HL-60 (cell line): ENCODE data around the gene MS4A4A.

ENCODE experiments used
- DNase-seq, 2 experiments: peaks; one replicate each; pipeline ENCODE4 v3.0.0-alpha.2; 2010 to 2020; ENCODE audit warnings: low read depth in 1 of 2, low spot score in 1 of 2
- H3K27ac ChIP-seq: fragments of 250-450 bp; sonication (Bioruptor Pico); replicated peaks from 2 replicates; pipeline ENCODE4 v1.5.1; 2020; ENCODE audit warnings: mild to moderate bottlenecking, moderate library complexity
- H3K27me3 ChIP-seq: fragments of 250-450 bp; sonication (Bioruptor Pico); 2 replicates; pipeline ENCODE4 v1.5.1; 2021; ENCODE audit warnings: mild to moderate bottlenecking, moderate library complexity; ENCODE audit not compliant: insufficient read depth, poor library complexity, severe bottlenecking
- H3K4me3 ChIP-seq: replicated peaks from 2 replicates; pipeline ENCODE4 v1.5.1; 2011; ENCODE audit warnings: mild to moderate bottlenecking, control low read depth, low read length; ENCODE audit not compliant: insufficient read depth
- GABPA ChIP-seq: IDR thresholded peaks from 2 replicates; pipeline ENCODE4 v1.6.1; 2012; ENCODE audit warnings: low read depth
- POLR2AphosphoS5 ChIP-seq: IDR thresholded peaks from 2 replicates; pipeline ENCODE4 v1.6.1; 2012; ENCODE audit warnings: low read depth
- SPI1 ChIP-seq: IDR thresholded peaks from 2 replicates; pipeline ENCODE4 v1.6.1; 2012; ENCODE audit warnings: low read depth, mild to moderate bottlenecking, borderline replicate concordance
- TF ChIP-seq, protein P1 (sequence below): IDR thresholded peaks from one replicate; pipeline ENCODE4 v1.5.1; 2011; ENCODE audit warnings: low read length, control low read depth, inconsistent platforms; ENCODE audit not compliant: insufficient read depth
- TF ChIP-seq, protein P2 (sequence below): IDR thresholded peaks from 2 replicates; pipeline ENCODE4 v1.6.1; 2012; ENCODE audit warnings: low read depth; ENCODE audit not compliant: insufficient replicate concordance

The MS4A4A gene

DNA sequence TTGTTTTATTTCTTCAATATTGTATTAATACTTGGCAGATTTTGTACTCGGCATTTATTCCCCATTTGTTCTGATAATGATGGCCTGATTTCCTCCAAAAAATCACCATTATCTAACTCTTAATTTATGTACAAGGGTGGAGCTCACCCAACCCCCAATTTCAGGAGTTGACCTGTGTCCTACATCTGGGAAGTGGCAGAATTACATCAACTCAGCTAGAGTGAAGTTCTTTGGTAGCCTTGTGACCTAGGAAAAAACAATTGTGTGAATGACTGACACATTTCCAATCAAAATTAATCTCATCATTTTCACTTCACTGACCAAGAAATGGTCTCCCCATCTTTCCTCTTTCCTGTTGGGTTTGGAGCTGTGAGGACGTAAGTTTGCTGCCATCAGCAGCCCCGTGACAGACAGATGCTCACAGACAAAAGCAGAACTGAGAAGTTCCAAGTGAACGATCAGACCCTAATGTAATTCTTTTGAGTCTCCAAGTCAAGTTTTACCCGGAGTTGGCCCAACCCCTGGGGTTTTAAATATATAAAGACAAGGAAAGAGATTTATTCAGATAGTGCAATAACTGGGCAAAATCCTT is 30.0 kb downstream of the MS4A4A start:
- TF ChIP-seq, protein P1, sequence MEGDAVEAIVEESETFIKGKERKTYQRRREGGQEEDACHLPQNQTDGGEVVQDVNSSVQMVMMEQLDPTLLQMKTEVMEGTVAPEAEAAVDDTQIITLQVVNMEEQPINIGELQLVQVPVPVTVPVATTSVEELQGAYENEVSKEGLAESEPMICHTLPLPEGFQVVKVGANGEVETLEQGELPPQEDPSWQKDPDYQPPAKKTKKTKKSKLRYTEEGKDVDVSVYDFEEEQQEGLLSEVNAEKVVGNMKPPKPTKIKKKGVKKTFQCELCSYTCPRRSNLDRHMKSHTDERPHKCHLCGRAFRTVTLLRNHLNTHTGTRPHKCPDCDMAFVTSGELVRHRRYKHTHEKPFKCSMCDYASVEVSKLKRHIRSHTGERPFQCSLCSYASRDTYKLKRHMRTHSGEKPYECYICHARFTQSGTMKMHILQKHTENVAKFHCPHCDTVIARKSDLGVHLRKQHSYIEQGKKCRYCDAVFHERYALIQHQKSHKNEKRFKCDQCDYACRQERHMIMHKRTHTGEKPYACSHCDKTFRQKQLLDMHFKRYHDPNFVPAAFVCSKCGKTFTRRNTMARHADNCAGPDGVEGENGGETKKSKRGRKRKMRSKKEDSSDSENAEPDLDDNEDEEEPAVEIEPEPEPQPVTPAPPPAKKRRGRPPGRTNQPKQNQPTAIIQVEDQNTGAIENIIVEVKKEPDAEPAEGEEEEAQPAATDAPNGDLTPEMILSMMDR, result no peak
- peak; percentile 45; the same call in 1 of the 2 replicates for TF ChIP-seq SPI1
- H3K27ac ChIP-seq, result no peak overlapping the region
- H3K4me3 ChIP-seq, result no peak overlapping the region
- no peak for DNase-seq
- peaks cover 2% of the 10 kb centered on the region for H3K27me3 ChIP-seq

DNA sequence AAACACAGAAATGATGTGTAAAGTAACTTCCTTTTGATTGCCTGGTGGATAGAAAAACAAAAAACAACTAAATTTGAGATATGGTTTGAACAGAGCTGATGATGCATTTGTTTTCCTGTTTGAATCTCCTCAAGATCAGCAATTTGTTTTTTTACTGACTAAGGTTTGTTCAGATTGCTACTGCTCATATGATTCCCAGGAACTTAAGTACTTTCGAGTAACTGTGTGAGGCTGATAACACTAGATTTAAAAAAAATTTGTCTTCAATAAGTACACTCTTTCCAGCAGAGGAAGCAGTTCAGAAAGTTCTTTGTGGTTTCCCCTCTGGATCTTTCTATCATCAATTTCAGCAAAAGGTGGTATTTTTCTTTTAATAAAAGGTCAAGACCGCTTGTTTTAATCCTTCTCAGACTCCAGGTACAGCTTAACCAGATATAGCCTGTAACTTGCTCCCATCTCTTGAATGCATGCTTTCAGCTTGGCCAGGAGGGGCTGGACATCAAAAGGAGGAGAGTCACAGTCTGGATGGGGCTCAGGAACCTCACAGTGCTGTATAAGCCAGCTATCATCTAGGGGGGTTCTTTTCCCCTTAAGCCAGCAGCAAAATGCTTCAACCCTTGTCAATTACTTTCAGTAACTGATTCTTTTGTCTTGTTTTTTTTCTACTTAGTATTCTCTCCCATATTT is 34.3 kb downstream of the MS4A4A start:
- Histone ChIP-seq H3K27me3 (peaks cover 7% of the 10 kb centered on the region), H3K27ac (no peak overlapping the region), H3K4me3 (no peak overlapping the region)
- no peak for DNase-seq
- TF ChIP-seq POLR2AphosphoS5 (no peak), SPI1 (no peak), GABPA (no peak)
- TF ChIP-seq, protein P1, result no peak
- TF ChIP-seq, protein P2, sequence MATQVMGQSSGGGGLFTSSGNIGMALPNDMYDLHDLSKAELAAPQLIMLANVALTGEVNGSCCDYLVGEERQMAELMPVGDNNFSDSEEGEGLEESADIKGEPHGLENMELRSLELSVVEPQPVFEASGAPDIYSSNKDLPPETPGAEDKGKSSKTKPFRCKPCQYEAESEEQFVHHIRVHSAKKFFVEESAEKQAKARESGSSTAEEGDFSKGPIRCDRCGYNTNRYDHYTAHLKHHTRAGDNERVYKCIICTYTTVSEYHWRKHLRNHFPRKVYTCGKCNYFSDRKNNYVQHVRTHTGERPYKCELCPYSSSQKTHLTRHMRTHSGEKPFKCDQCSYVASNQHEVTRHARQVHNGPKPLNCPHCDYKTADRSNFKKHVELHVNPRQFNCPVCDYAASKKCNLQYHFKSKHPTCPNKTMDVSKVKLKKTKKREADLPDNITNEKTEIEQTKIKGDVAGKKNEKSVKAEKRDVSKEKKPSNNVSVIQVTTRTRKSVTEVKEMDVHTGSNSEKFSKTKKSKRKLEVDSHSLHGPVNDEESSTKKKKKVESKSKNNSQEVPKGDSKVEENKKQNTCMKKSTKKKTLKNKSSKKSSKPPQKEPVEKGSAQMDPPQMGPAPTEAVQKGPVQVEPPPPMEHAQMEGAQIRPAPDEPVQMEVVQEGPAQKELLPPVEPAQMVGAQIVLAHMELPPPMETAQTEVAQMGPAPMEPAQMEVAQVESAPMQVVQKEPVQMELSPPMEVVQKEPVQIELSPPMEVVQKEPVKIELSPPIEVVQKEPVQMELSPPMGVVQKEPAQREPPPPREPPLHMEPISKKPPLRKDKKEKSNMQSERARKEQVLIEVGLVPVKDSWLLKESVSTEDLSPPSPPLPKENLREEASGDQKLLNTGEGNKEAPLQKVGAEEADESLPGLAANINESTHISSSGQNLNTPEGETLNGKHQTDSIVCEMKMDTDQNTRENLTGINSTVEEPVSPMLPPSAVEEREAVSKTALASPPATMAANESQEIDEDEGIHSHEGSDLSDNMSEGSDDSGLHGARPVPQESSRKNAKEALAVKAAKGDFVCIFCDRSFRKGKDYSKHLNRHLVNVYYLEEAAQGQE, result no peak

DNA sequence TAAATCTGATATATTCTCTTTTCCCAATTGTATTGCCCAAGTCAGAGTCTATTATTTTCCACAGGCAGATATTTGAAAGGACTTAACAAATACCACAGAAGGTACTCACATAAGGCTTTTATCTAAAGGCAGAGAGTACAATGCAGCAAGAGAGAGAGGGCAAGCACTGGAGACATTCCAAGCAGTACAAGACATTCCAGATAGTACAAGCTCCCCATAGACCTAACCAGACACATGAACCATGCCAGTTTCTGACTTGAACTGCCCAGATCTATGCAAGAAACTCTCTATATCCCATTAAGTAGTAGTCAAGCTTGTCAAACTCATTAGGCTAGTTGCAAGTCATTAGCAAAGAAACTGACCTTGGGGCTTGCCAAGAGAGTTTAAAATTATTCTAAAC is 35.4 kb downstream of the MS4A4A start:
- Histone ChIP-seq H3K4me3 (no peak overlapping the region), H3K27me3 (peaks cover 7% of the 10 kb centered on the region), H3K27ac (no peak overlapping the region)
- no peak for DNase-seq
- TF ChIP-seq, protein P1, result no peak
- no peak for TF ChIP-seq POLR2AphosphoS5
- no peak for TF ChIP-seq SPI1
- no peak for TF ChIP-seq GABPA
- TF ChIP-seq, protein P2, result no peak
